PC-9 (cell line): ENCODE data around the gene ENTREP3. TPM values are rescaled to one million over a fixed set of nuclear protein-coding genes. Genes with fewer than 3 reads are reported as not detected.

Source experiments
- BruUV-seq: library from RNA; stranded (reverse); fragments of 400-500 nt; replicated peaks from 2 replicates; lab custom pipeline; 2021; lab: Mats Ljungman, UMichigan
- CTCF ChIA-PET: fragments of 300-600 bp; sonication (Branson Sonifier 250); formaldehyde crosslinking; loops from one replicate; lab custom pipeline; 2022; ENCODE audit warnings: antibody characterized with exemption; lab: Charles Lee
- POLR2A ChIA-PET: fragments of 300-600 bp; sonication (Branson Sonifier 250); formaldehyde crosslinking; loops from one replicate; lab custom pipeline; 2022; ENCODE audit warnings: antibody characterized with exemption; ENCODE audit not compliant: unreplicated experiment; lab: Charles Lee
- DNase-seq, 2 experiments: peaks; one replicate each; pipeline versions ENCODE4 v3.0.0 to v3.0.0-alpha.2; 2015 to 2022; ENCODE audit warnings: mixed read lengths in 1 of 2
- H2AFZ ChIP-seq: fragments of 200-600 bp; sonication (generic); 2 replicates; pipeline ENCODE4 v1.8.1; 2017; ENCODE audit warnings: antibody characterized with exemption
- H3F3A ChIP-seq: fragments of 200-600 bp; sonication (generic); 2 replicates; pipeline ENCODE4 v1.8.1; 2017; ENCODE audit warnings: antibody characterized with exemption, mild to moderate bottlenecking, low read depth; ENCODE audit not compliant: insufficient read depth
- H3K27ac ChIP-seq: fragments of 200-600 bp; sonication (generic); 2 replicates; pipeline ENCODE4 v1.6.1; 2016; ENCODE audit warnings: mixed run types
- H3K27me3 ChIP-seq: fragments of 200-600 bp; sonication (generic); 2 replicates; pipeline ENCODE4 v1.6.1; 2016; ENCODE audit warnings: low read depth, mixed run types; ENCODE audit not compliant: insufficient read depth
- H3K36me3 ChIP-seq: fragments of 200-600 bp; sonication (generic); 2 replicates; pipeline ENCODE4 v1.6.1; 2016; ENCODE audit warnings: low read depth, mixed run types
- H3K4me1 ChIP-seq: fragments of 200-600 bp; sonication (generic); replicated peaks from 2 replicates; pipeline ENCODE4 v1.6.1; 2016; ENCODE audit warnings: mixed run types; ENCODE audit not compliant: insufficient read depth
- H3K4me2 ChIP-seq: fragments of 200-600 bp; sonication (generic); 2 replicates; pipeline ENCODE4 v1.6.1; 2017; ENCODE audit warnings: mixed run types
- H3K4me3 ChIP-seq: fragments of 200-600 bp; sonication (generic); 2 replicates; pipeline ENCODE4 v1.6.1; 2016; ENCODE audit warnings: mixed run types
- H3K79me2 ChIP-seq: fragments of 200-600 bp; sonication (generic); 2 replicates; pipeline ENCODE4 v1.6.1; 2017; ENCODE audit warnings: low read depth, mixed run types
- H3K9me2 ChIP-seq: fragments of 200-600 bp; sonication (generic); 2 replicates; pipeline ENCODE4 v1.8.1; 2017; ENCODE audit warnings: mild to moderate bottlenecking; ENCODE audit not compliant: insufficient read depth
- H3K9me3 ChIP-seq: fragments of 200-600 bp; sonication (generic); 2 replicates; pipeline ENCODE4 v1.8.1; 2016; ENCODE audit warnings: low read depth; ENCODE audit not compliant: insufficient read depth
- H4K20me1 ChIP-seq: fragments of 200-600 bp; sonication (generic); 2 replicates; pipeline ENCODE4 v1.8.1; 2017; ENCODE audit not compliant: insufficient read depth
- EZH2 ChIP-seq: fragments of 200-600 bp; sonication (generic); IDR thresholded peaks from 2 replicates; pipeline ENCODE4 v1.8.0; 2017; ENCODE audit warnings: antibody characterized with exemption, low read depth
- intact Hi-C: fragments of 100-400 bp; cut with micrococcal nuclease; formaldehyde crosslinking; loops from one replicate; pipeline ENCODE4 v1.10.0; 2022; ENCODE audit not compliant: unreplicated experiment
- total RNA-seq: library from RNA; stranded (reverse); gene quantifications from 2 replicates; pipeline ENCODE4 v1.2.3, GENCODE V29; 2021
- TF ChIP-seq, protein P1 (sequence below): fragments of 200-600 bp; sonication (generic); conservative IDR thresholded peaks from 2 replicates; pipeline ENCODE4 v1.6.1; 2017; ENCODE audit warnings: mixed run types, antibody characterized with exemption, mild to moderate bottlenecking, moderate library complexity

ENTREP3 gene
- total RNA-seq, 1 experiment from 2014 or later = 56.9 TPM

DNA sequence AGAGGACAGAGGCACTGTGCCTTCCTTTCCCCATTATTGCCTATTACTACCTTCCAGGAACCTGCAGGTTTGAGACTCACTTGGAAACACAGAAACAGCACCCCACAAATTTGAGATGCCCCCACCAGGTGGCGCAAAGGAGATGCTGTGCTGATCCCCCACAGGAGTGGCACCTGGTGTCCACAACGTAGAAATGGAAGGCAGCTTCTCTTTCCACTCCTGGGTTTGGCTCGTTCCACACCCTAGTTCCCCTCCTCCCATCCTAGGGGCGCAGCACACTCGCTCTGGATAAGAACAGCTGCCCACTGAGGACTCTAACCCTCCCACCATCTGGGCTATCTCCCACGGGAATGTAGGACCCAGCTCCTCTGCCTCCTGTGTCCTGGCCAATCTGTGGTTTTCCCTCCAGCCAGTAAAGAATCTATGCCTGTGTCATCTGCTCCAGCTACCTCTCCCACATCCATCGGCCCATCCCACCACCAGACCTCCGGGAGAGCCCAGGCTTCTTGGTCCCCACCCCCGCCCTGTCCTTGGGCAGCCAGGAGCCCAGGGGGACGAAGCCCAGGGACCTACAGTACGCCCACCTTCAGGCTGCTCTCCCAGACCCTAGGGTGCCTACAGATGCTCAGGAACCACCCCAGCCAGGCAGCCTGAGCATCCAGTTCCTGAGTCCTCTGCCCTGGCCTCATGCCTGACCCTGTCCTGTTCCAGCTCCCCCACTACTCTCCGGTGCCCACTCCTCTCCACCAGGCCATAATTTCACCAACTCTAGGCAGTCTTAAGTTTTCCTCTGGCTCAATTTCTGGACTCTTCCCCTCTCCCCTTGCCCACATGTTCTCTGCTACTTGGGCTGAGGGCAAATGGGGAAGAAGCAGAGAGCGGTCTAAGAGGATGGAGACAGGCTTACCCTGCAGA lies 48.1 kb downstream of the ENTREP3 start:
- intact Hi-C loops = loop anchor here (1.0 to 2.0 kb wide), 4 partner anchors 19 to 116 kb away; no protein-coding TSS in a partner anchor
- Histone ChIP-seq H3K9me2 (no peaks in the 10 kb centered on the region), H2AFZ (no peak overlapping the region), H3K4me2 (peak overlapping the region; percentile 98), H3K79me2 (peaks cover 18% of the 10 kb centered on the region), H3K4me1 (peaks cover 26% of the 10 kb centered on the region), H3F3A (peaks cover 11% of the 10 kb centered on the region; the same call in 1 of the 2 replicates), H3K4me3 (no peak overlapping the region; the same call in 1 of the 2 replicates), H3K9me3 (no peaks in the 10 kb centered on the region), H3K36me3 (no peaks in the 10 kb centered on the region), H3K27me3 (no peaks in the 10 kb centered on the region), H4K20me1 (no peaks in the 10 kb centered on the region), H3K27ac (no peak overlapping the region)
- CTCF ChIA-PET = interaction anchor here (0.5 to 1.8 kb wide), 9 partner anchors 11 to 441 kb away, joined by 3 to 19 read pairs (median 5); no protein-coding TSS in a partner anchor
- TF ChIP-seq, protein P1, sequence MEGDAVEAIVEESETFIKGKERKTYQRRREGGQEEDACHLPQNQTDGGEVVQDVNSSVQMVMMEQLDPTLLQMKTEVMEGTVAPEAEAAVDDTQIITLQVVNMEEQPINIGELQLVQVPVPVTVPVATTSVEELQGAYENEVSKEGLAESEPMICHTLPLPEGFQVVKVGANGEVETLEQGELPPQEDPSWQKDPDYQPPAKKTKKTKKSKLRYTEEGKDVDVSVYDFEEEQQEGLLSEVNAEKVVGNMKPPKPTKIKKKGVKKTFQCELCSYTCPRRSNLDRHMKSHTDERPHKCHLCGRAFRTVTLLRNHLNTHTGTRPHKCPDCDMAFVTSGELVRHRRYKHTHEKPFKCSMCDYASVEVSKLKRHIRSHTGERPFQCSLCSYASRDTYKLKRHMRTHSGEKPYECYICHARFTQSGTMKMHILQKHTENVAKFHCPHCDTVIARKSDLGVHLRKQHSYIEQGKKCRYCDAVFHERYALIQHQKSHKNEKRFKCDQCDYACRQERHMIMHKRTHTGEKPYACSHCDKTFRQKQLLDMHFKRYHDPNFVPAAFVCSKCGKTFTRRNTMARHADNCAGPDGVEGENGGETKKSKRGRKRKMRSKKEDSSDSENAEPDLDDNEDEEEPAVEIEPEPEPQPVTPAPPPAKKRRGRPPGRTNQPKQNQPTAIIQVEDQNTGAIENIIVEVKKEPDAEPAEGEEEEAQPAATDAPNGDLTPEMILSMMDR = peak; percentile 92
- no peak for TF ChIP-seq EZH2
- BruUV-seq = no TSS peak
- peak; percentile 72 to 87 for DNase-seq
- POLR2A ChIA-PET = interaction anchor here (0.6 to 1.0 kb wide), 5 partner anchors 12 to 20 kb away, joined by 3 to 4 read pairs (median 3); no protein-coding TSS in a partner anchor

DNA sequence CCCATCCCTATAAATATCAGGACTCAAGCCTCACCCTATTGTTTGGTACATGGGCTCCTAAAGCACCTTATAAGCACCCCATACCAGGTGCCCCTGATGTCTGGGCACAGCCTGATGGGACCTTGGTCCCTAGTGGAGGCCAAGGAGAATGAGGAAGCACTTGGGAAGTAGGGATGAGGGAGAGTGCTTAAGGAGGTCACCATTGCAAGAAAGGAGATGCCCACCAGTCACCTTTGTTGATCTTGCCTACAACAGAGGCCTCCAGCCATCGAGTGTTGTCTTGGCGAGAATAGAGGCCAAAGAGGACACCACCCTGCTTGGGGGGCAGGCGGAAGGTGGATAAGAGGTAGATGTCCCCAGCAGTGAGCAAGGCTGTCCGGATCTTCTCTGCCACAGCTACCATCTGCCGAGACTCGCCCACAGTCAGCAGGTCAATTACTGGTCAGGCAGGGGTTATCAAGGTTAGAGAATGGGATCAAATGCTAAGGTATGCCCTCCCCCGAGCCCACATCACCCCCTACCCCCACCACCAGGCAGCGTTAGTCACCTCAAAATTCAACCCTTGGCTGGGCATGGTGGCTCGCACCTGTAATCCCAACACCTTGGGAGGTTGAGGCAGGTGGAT lies 49.2 kb downstream of the ENTREP3 start:
- Histone ChIP-seq H2AFZ (no peak overlapping the region), H3K27ac (no peak overlapping the region), H3K79me2 (peaks cover 18% of the 10 kb centered on the region), H3K27me3 (no peaks in the 10 kb centered on the region), H4K20me1 (no peaks in the 10 kb centered on the region), H3K9me3 (no peaks in the 10 kb centered on the region), H3K9me2 (no peaks in the 10 kb centered on the region), H3F3A (peaks cover 11% of the 10 kb centered on the region; the same call in 1 of the 2 replicates), H3K4me1 (peaks cover 26% of the 10 kb centered on the region), H3K36me3 (no peaks in the 10 kb centered on the region), H3K4me3 (no peak overlapping the region), H3K4me2 (no peak overlapping the region)
- no peak for DNase-seq
- no TSS peak for BruUV-seq
- TF ChIP-seq, protein P1 = no peak
- TF ChIP-seq EZH2 = no peak
- ChIA-PET POLR2A (no interaction called here), CTCF (no interaction called here)
- intact Hi-C loops = loop anchor here (2.0 kb wide), 1 partner anchor 117 kb away; no protein-coding TSS in a partner anchor

DNA sequence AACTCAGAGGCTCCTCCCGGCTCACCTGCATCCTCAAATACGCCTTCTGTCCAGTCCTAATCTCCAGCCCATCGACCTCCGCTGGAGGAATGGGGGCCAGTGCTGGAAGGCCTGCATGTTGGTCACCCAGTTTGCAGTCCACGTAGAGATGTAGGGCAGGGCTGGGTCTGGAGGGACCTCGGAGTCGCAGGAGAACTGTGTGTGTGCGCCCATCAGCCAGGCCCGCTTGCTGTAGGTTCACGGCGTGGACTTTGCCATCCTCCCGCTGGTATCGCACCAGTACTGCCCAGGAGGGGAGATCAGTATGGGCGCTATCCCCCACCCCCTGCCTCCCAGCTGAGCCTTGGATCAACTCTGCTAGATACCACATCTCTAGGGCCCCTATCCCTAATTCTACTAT lies 50.2 kb downstream of the ENTREP3 start:
- intact Hi-C loops = no loop called here
- Histone ChIP-seq H2AFZ (no peak overlapping the region), H3K27ac (no peak overlapping the region), H3K4me1 (peaks cover 21% of the 10 kb centered on the region), H3K9me2 (no peaks in the 10 kb centered on the region), H3K4me3 (no peak overlapping the region), H3K79me2 (peaks cover 13% of the 10 kb centered on the region), H3K4me2 (no peak overlapping the region), H3K9me3 (no peaks in the 10 kb centered on the region), H4K20me1 (no peaks in the 10 kb centered on the region), H3K27me3 (no peaks in the 10 kb centered on the region), H3K36me3 (no peaks in the 10 kb centered on the region), H3F3A (peaks cover 10% of the 10 kb centered on the region; the same call in 1 of the 2 replicates)
- TF ChIP-seq, protein P1 = no peak
- no peak for TF ChIP-seq EZH2
- CTCF ChIA-PET = no interaction called here
- DNase-seq = no peak
- BruUV-seq = no TSS peak
- POLR2A ChIA-PET = no interaction called here
